OCI-LY1 (cell line): ENCODE data around the gene FAM229A.
A peak's percentile ranks its signal among the peaks of the same experiment; 100 is the strongest.

ENCODE experiments used
- H2AFZ ChIP-seq: fragments of 200-600 bp; sonication (generic), shearing (Covaris generic); 2 replicates; pipeline ENCODE4 v1.6.0; 2014; ENCODE audit warnings: antibody characterized with exemption, mild to moderate bottlenecking, low read length
- H3F3A ChIP-seq: fragments of 200-600 bp; sonication (generic), shearing (Covaris generic); 2 replicates; pipeline ENCODE4 v1.6.0; 2014; ENCODE audit warnings: mild to moderate bottlenecking, antibody characterized with exemption, low read length, moderate library complexity; ENCODE audit not compliant: insufficient read depth
- H3K27ac ChIP-seq: fragments of 200-600 bp; sonication (generic); 2 replicates; pipeline ENCODE4 v1.5.1; 2014; ENCODE audit warnings: low read length, mixed run types, mild to moderate bottlenecking, low read depth; ENCODE audit not compliant: poor library complexity, severe bottlenecking
- H3K27me3 ChIP-seq: fragments of 200-600 bp; sonication (generic); 2 replicates; pipeline ENCODE4 v1.6.0; 2014; ENCODE audit warnings: antibody characterized with exemption, mild to moderate bottlenecking, low read length, moderate library complexity; ENCODE audit not compliant: insufficient read depth
- H3K36me3 ChIP-seq: fragments of 200-600 bp; sonication (generic); 2 replicates; pipeline ENCODE4 v1.6.1; 2014; ENCODE audit warnings: mild to moderate bottlenecking, antibody characterized with exemption, low read length, moderate library complexity, mixed read lengths; ENCODE audit not compliant: insufficient read depth
- H3K4me1 ChIP-seq: fragments of 200-600 bp; sonication (generic); 2 replicates; pipeline ENCODE4 v1.5.1; 2014; ENCODE audit warnings: mild to moderate bottlenecking, low read length, moderate library complexity; ENCODE audit not compliant: insufficient read depth, severe bottlenecking
- H3K4me2 ChIP-seq: fragments of 200-600 bp; sonication (generic), shearing (Covaris generic); 2 replicates; pipeline ENCODE4 v1.6.1; 2014; ENCODE audit warnings: low read length
- H3K4me3 ChIP-seq: fragments of 200-600 bp; sonication (generic); 2 replicates; pipeline ENCODE4 v1.5.1; 2014; ENCODE audit warnings: low read length, low read depth, mild to moderate bottlenecking, mixed read lengths; ENCODE audit not compliant: poor library complexity, severe bottlenecking
- H3K79me2 ChIP-seq: fragments of 200-600 bp; shearing (Covaris generic); 2 replicates; pipeline ENCODE4 v1.6.1; 2016; ENCODE audit warnings: mixed run types, low read length, mixed read lengths; ENCODE audit not compliant: insufficient read depth
- H3K9ac ChIP-seq: fragments of 200-600 bp; sonication (generic), shearing (Covaris generic); 2 replicates; pipeline ENCODE4 v1.6.1; 2014; ENCODE audit warnings: mild to moderate bottlenecking, low read length, mixed read lengths
- H3K9me2 ChIP-seq: fragments of 200-600 bp; sonication (generic), shearing (Covaris generic); 2 replicates; pipeline ENCODE4 v1.6.1; 2014; ENCODE audit warnings: low read depth, mild to moderate bottlenecking, low read length, mixed read lengths
- H3K9me3 ChIP-seq: fragments of 200-600 bp; shearing (Covaris generic); 2 replicates; pipeline ENCODE4 v1.6.1; 2014; ENCODE audit warnings: low read length, mixed read lengths
- H4K20me1 ChIP-seq: fragments of 200-600 bp; sonication (generic), shearing (Covaris generic); 2 replicates; pipeline ENCODE4 v1.6.0; 2016; ENCODE audit warnings: mild to moderate bottlenecking, low read length; ENCODE audit not compliant: insufficient read depth
- CTCF ChIP-seq: fragments of 200-600 bp; sonication (generic), shearing (Covaris generic); IDR thresholded peaks from 2 replicates; pipeline ENCODE4 v1.5.1; 2017; ENCODE audit warnings: mild to moderate bottlenecking, antibody characterized with exemption, low read length, moderate library complexity, mixed read lengths
- EZH2 ChIP-seq: fragments of 200-600 bp; sonication (generic), shearing (Covaris generic); IDR thresholded peaks from 2 replicates; pipeline ENCODE4 v1.8.0; 2017; ENCODE audit warnings: borderline replicate concordance, mixed run types, mild to moderate bottlenecking, antibody characterized with exemption, low read length, moderate library complexity, mixed read lengths

The FAM229A gene

GRCh38 chr1:32373996-32374592, 11.8 kb upstream of the FAM229A start:
- TF ChIP-seq EZH2, result no peak

GRCh38 chr1:32372149-32372756, 10.0 kb upstream of the FAM229A start:
- TF ChIP-seq EZH2 (no peak), CTCF (peak; percentile 40; the same call in 1 of the 2 replicates)
- no peaks in the 10 kb centered on the region for H3K9me2 ChIP-seq
- no peak overlapping the region for H3K27ac ChIP-seq
- no peak overlapping the region for H2AFZ ChIP-seq
- H3K79me2 ChIP-seq, result no peaks in the 10 kb centered on the region
- no peaks in the 10 kb centered on the region for H3K9me3 ChIP-seq
- no peak overlapping the region for H3K4me2 ChIP-seq
- no peaks in the 10 kb centered on the region for H3K27me3 ChIP-seq
- H3K4me3 ChIP-seq, result no peak overlapping the region
- H3F3A ChIP-seq, result no peaks in the 10 kb centered on the region
- no peak overlapping the region for H3K9ac ChIP-seq
- H4K20me1 ChIP-seq, result no peaks in the 10 kb centered on the region
- H3K4me1 ChIP-seq, result no peaks in the 10 kb centered on the region
- peaks cover 66% of the 10 kb centered on the region for H3K36me3 ChIP-seq

More at GRCh38 chr1:32373996-32374592, 11.8 kb upstream of the FAM229A start:
- H3K4me3 ChIP-seq, result no peak overlapping the region
- H3K36me3 ChIP-seq, result peaks cover 73% of the 10 kb centered on the region
- H3K27ac ChIP-seq, result no peak overlapping the region
- H3K4me1 ChIP-seq, result no peaks in the 10 kb centered on the region
- H3K9me2 ChIP-seq, result no peaks in the 10 kb centered on the region
- H3K27me3 ChIP-seq, result no peaks in the 10 kb centered on the region
- H3K9ac ChIP-seq, result no peak overlapping the region
- no peaks in the 10 kb centered on the region for H3F3A ChIP-seq
- no peaks in the 10 kb centered on the region for H3K9me3 ChIP-seq
- H3K4me2 ChIP-seq, result no peak overlapping the region
- H2AFZ ChIP-seq, result no peak overlapping the region
- H3K79me2 ChIP-seq, result no peaks in the 10 kb centered on the region
- H4K20me1 ChIP-seq, result no peaks in the 10 kb centered on the region

- H3K4me1 ChIP-seq, result no peaks in the 10 kb centered on the region
- no peaks in the 10 kb centered on the region for H3F3A ChIP-seq
- no peaks in the 10 kb centered on the region for H3K9me3 ChIP-seq
- H3K36me3 ChIP-seq, result peaks cover 61% of the 10 kb centered on the region
- no peak overlapping the region for H3K9ac ChIP-seq
- H2AFZ ChIP-seq, result no peak overlapping the region
- no peaks in the 10 kb centered on the region for H3K79me2 ChIP-seq
- no peak overlapping the region for H3K27ac ChIP-seq
- no peaks in the 10 kb centered on the region for H4K20me1 ChIP-seq
- no peak overlapping the region for H3K4me3 ChIP-seq
- H3K27me3 ChIP-seq, result no peaks in the 10 kb centered on the region
- no peak overlapping the region for H3K4me2 ChIP-seq
- TF ChIP-seq CTCF, result no peak
- TF ChIP-seq EZH2, result no peak
- no peaks in the 10 kb centered on the region for H3K9me2 ChIP-seq
Measured at GRCh38 chr1:32367912-32368635, 5.8 kb upstream of the FAM229A start.
